ENCODE measurements around the gene PYGL. TPM values are rescaled to one million over a fixed set of nuclear protein-coding genes. Genes with fewer than 3 reads are reported as not detected.
"Not testable (repeated sequence)": the region's sequence is repeated elsewhere in the genome, so short reads cannot be mapped to it uniquely, and the experiment has no call there.

The PYGL gene
- polyA plus RNA-seq, 4 donors, result 16.1 to 34.0 (median 19.4) TPM

GRCh38 chr14:50955373-50956043 lies 11.2 kb upstream of the PYGL start:
- no peak for DNase-seq (ENCODE audit: low read depth in 4 of 4, low spot score in 3 of 4)

- no peak for DNase-seq (ENCODE audit: low read depth in 4 of 4, low spot score in 3 of 4)
These were observed 10.6 kb upstream of the PYGL start for GRCh38 chr14:50954811-50955372.

DNA sequence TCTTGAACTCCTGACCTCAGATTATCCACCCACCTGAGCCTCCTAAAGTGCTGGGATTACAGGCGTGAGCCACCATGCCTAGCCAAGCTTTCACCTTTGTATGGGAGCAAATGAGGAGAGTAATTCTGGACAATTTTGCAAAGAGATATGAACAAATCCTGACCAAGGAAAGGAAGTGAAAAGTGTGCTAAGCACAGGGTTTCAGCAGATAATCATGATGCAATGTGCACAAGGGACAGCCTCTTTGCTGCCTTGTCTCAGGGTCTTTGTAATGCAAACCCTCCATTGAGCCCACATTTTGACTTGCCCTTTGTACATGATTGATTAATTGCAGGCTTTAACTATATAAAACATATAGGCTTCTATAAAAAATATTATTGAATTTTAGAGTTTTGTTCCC lies 9.2 kb upstream of the PYGL start:
- no peak for DNase-seq (ENCODE audit: low read depth in 4 of 4, low spot score in 3 of 4)

DNA sequence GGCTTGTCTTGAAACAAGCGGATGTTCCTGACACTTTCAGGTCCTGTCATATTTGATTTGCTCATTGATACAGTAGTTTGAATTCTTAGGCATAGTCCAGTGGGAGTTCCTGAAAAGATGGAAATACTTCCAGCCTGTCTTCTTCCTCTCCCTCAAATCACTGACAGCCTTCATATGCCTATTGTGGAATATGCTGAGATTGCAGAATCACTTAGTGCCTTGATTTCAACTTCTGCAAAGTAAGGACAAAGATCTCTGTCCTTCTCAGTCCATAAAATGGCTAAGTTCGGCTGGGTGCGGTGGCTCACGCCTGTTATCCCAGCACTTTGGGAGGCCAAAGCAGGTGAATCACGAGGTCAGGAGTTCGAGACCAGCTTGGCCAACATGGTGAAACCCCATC lies 6.7 kb upstream of the PYGL start:
- DNase-seq (ENCODE audit: low read depth in 4 of 4, low spot score in 3 of 4), result no peak

GRCh38 chr14:50948205-50948604 lies 3.9 kb upstream of the PYGL start:
- no peak for DNase-seq (ENCODE audit: low read depth in 4 of 4, low spot score in 3 of 4)

- no peak for DNase-seq (ENCODE audit: low read depth in 4 of 4, low spot score in 3 of 4)
These were observed 3.2 kb upstream of the PYGL start for GRCh38 chr14:50947446-50947845.

- no peak for DNase-seq (ENCODE audit: low read depth in 4 of 4, low spot score in 3 of 4)
These were observed 2.1 kb upstream of the PYGL start for GRCh38 chr14:50946234-50946935.

DNA sequence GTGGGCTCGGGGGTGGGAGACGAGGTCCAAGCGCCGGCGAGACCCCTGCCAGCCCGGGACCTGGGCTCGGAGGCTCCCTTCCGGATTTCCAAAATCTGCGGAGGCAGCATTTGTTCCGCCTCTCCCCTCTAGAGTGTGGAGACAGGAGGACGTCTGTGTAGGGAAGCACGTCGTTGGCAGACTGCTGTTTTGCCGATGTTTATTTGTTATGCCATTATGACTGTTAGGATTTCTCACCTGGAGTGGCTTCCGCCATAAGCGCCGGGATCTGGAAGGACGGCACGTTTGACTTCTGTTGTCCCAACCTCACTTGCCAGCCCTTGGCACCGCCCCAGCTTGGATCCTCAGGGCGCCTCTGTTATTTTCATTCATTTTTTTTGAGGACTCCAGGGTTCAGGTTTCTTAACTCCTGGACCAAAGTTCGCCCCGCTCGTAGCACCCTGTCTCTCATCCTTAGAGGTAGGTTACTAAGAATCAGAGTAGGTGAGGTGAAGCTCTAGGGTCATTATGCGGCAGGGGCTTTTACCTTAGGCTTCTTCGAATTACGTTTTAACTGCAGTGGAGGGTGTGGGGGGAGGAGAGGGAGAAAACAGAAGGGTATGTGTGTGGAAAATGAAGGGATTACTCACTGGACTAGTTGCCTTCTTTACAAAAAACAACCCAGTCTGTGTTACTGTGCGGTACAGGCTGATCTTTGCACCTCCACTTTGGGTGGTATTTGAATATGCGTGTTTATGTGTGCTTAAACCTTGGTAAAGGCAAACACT lies 547 bp upstream of the PYGL start:
- DNase-seq (ENCODE audit: low read depth in 4 of 4, low spot score in 3 of 4), result no peak

DNA sequence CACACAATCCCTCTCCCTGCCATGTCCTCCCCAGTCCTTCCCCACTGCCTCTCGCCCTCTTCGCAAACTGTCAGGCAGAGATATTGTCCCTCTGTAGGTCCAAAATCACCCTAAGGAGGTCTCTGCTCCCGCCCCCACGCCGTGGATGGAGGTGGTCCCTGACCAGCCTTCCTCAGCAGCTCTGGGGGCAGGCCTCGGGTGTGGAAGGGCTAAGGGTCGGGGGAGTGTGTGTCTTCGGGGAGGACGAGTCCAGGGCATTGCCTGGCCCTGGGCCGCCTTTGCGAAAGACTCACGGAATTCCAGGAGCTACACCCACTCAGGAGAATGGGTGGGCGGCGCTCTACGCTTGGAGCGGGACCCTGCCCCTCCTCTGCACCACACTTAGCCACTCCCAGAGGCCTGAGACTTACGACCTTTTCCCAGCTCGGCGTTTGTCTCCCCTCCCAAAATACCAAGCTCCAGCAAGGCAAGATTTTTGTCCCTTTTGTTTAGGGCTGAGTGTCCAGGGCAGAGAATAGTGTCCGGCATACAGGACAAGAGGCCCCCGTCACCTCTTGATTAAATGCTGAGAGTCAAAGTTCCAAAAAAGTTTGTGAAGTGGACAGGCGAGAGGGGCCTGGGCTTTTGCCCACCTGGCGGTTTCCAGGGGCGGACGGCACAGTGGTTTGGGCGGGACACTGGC lies 881 bp downstream of the PYGL start:
- no peak for DNase-seq (ENCODE audit: low read depth in 4 of 4, low spot score in 3 of 4)

GRCh38 chr14:50941638-50942037 lies 2.6 kb downstream of the PYGL start:
- DNase-seq (ENCODE audit: low read depth in 4 of 4, low spot score in 3 of 4), result not testable (repeated sequence)

GRCh38 chr14:50941151-50941550 lies 3.1 kb downstream of the PYGL start:
- DNase-seq (ENCODE audit: low read depth in 4 of 4, low spot score in 3 of 4), result no peak

GRCh38 chr14:50937800-50938199 lies 6.5 kb downstream of the PYGL start:
- no peak for DNase-seq (ENCODE audit: low read depth in 4 of 4, low spot score in 3 of 4)

DNA sequence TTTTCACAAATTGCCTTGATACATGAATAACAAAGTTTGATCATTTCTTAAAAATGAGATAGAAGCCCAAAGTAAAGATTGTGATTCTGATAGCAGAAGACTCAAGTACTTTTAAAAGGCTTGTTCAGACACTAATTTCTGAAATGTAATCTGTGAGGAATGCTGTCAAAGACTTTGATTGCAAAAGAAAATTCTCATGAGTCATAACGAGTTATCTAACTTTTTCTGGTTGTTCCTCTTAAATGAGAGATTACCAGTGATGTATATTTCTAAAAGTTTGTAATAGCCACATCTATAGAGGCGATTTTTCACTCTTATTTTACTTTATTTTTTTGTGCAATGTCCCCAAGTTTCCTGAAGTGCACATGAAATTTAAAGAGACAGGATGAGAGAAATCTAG lies 7.0 kb downstream of the PYGL start:
- DNase-seq (ENCODE audit: low read depth in 4 of 4, low spot score in 3 of 4), result no peak

DNA sequence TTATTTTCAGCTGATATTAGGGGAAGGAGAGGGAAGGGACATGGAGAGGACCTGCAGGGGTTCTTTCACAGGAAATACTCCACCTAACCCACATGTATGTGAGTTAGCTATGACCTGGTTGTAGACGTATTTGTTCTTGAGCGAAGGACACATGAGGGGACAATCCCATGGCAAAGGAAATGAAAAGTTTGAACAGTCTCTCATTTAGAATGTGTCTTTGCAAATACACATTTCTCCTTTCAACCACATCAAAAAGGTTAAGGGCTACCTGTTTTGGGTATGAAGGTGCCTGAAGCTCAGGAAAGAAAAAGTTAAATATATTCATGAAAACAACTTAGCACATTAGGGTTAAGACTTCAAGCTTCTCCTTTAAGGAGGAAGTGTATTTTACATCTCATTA lies 7.4 kb downstream of the PYGL start:
- no peak for DNase-seq (ENCODE audit: low read depth in 4 of 4, low spot score in 3 of 4)

- DNase-seq (ENCODE audit: low read depth in 4 of 4, low spot score in 3 of 4), result no peak
These were observed 8.3 kb downstream of the PYGL start for GRCh38 chr14:50936016-50936340.

DNA sequence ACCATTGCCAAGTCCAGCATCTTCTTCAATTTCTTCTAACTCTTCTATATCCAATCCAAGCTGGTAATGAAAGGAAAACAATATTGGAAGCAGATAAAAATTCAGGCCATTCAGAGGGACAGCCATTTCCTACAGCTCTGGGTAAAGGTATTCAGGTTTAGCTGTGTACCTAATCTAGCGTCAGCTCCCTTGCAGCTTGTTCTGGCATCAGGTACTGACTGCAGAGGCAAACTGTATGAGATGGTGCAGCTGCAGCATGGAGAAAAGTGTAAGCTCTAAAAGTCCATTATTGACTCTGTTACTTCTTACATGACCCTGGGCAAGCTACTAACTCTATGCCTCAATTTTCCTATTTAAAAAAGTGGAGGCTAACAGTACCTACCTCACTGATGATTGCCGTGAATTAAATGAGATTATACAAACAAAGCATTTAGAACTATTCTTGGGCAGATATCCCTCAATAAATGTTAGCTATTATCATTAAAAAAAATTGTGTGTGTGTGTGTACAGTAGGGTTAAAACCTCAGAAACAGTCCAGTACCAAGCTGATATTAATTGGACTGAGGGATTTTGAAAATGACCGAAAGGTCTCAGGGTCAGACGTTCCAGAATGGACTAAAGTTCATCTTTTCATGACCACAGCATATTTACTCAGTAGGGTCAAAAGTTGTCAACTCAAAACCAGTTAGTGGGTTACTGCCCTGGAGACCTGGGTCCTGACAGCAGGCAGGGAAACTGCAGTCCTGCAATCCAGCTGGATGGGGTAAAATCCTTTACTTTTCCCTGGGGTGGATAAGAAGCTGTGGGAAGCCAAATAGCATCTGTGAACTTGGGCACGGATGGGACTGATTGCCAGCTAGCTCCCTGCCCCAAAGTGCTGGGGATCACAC lies 8.9 kb downstream of the PYGL start:
- no peak for DNase-seq (ENCODE audit: low read depth in 4 of 4, low spot score in 3 of 4)

GRCh38 chr14:50932592-50933495 lies 11.4 kb downstream of the PYGL start:
- no peak for DNase-seq (ENCODE audit: low read depth in 4 of 4, low spot score in 3 of 4)

DNA sequence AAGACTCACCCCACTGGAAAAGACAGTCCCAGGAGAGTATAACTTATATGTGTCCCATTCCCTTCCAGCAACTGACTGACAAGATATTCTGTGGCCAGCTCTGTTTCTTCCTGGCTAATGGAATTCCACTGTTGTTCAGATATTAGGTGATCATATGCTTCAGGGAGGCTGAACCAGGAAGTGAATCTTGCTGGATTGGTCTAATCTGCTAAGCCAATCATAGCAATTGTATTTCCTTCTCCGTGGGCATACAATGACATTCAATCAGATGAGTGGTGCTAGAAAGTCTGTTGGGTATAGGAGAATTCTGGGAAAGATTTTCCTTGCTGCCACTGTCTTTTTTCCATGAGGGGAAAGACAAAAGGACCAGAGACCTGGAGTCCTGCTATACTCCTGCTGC lies 12.1 kb downstream of the PYGL start:
- no peak for DNase-seq (ENCODE audit: low read depth in 4 of 4, low spot score in 3 of 4)

DNA sequence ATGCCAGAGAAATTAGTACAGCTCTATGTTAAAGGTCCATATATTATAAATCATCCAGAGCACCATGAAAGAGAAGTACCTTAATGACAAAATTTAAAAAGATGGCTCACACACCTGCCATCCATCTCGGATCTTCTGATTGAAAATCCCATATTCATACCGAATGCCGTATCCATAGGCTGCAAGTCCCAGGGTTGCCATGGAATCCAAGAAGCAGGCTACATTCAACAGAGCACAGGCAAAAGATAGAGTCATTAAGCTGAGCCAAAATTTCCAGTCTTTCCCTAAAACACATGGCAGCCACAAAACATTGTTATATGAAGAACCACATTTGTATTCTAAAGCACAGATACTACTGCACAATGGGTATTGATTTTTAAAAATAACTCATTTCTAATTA lies 12.7 kb downstream of the PYGL start:
- no peak for DNase-seq (ENCODE audit: low read depth in 4 of 4, low spot score in 3 of 4)

All from left renal pelvis (tissue), 4 donors.